HG03025 (cell line): ENCODE results near the gene VAPB.

Experiments
- ATAC-seq: cut with Tn5 transposase; IDR thresholded peaks from one replicate; pipeline ENCODE4 v1.9.1; 2021; ENCODE audit warnings: mild to moderate bottlenecking, moderate library complexity; ENCODE audit not compliant: unreplicated experiment, low FRiP score

Gene VAPB

GRCh38 chr20:58475466-58475865 lies 86.4 kb downstream of the VAPB start:
- no peak for ATAC-seq

DNA sequence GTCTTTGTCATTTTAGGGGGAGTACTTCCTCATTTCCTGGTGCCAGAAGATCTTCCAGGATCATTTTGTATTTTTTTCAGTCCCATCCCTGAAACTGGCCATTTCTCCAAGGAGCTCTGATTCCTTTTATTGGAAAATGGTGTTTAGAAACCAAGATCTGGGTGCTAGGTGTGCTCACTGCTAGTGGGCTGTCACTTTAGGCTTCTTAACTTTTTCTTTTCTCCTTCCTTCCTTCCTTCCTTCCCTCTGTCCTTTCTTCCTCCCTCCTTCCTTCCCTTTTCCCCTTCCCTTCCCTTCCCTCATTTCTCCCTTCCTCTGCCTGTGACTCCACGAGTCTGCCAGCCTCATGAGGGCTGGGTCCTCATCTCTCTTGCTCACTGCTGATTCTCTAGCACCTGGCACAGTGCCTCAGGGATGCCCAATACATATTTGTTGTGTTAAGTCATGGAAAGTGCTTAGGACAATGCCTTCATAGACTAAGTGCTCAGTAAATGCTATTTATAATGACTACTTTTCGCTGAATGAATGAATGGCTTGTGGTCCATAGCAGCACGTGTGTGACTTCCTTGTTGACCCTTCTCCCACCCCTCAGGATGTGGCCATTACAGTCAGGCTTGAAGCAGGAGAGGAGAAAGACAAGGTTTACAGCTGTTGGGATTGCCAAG lies 89.2 kb downstream of the VAPB start:
- no peak for ATAC-seq

- ATAC-seq = no peak
Measured at GRCh38 chr20:58479726-58480440, 90.9 kb downstream of the VAPB start.

DNA sequence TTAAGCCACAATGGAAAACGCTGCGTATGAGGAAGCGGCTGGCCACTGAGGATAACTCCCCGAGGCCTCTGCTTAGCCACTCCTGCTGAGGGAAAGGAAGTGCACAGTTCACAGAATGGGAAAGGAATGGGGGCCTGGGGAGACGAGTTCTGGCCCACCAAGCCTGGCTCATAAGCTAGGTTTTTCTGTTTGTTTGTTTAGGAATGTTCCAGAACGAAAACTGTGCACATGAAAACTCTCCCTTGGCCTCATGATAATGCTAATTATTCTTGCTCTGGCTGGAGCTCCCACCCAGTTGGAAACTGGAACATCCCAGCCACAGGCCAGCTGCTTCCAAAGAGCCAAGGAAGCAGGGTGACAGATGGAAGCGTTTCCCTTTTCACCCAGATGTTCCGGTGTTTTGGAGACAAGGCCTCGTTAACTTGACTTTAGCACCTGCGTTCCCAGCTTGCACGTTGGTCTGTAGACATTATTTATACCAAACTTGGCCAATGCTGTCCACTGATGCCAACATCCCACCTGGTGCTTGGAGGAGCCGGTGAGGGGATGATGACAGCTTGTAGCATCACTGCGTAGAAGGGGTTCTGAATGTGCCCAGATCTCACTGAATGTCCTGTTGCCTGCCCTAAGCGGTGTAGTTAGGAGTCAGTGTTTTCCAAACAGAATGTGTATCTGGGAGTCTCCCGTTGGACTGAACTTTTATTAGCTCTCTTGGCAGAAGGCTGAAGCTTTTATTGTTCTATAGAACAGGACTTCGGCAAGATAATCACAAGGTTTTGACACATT lies 91.7 kb downstream of the VAPB start:
- no peak for ATAC-seq

- ATAC-seq = no peak
Measured at GRCh38 chr20:58481481-58482021, 92.5 kb downstream of the VAPB start.

- ATAC-seq = no peak
Measured at GRCh38 chr20:58482416-58482815, 93.4 kb downstream of the VAPB start.

GRCh38 chr20:58483051-58483450 lies 94.0 kb downstream of the VAPB start:
- no peak for ATAC-seq

- ATAC-seq = no peak
Measured at GRCh38 chr20:58483470-58483869, 94.4 kb downstream of the VAPB start.

- ATAC-seq = no peak
Measured at GRCh38 chr20:58485393-58485792, 96.4 kb downstream of the VAPB start.

DNA sequence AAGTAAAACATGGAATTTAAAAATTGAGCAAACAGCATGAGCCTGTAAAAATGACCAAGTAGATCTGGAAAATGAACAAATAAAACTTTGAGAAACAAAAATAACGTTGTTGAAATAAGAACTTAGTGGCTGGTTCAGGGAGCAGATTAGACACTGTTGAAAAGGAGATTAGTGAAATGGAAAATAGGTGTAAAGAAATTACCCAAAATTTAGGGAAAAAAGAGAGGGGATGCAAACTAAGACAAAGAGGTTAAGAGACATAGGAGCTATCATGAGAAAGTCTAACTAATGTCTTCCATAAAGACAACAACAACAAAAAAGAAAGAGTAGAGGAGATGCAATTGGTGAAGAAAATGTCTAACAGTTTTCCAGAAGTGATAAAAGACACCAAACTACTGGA lies 97.2 kb downstream of the VAPB start:
- no peak for ATAC-seq

DNA sequence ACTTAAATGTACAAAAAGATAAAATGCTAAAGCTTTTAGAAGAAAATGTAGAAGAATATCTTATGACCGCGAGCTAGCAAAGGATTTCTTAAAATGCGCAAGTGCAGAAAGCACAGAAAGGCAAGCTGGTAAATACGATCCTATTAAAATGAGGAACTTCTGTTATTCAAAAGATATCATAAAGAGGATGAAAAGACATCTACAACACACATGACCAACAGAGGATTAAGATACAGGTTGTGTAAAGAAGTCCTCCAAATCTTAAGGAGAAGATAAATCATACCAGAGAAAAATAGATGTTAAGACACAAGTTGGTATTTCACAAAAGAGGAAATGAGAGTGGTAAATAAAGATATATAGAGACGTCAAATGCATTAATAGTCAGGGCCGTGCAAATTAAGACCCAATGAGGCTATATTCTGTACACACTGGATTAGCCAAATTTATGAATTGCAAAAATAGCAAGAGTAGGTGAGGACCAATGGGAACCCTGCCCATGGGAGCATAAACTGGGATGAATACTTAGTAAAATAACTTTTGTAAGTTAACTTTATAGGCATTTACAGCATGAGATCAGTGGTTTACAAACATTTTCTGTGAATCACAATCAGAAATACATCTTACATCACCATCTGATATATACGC lies 103.2 kb downstream of the VAPB start:
- ATAC-seq = no peak

GRCh38 chr20:58492795-58493524 lies 103.9 kb downstream of the VAPB start:
- ATAC-seq = no peak

GRCh38 chr20:58494923-58495622 lies 106.0 kb downstream of the VAPB start:
- ATAC-seq = no peak

- no peak for ATAC-seq
Measured at GRCh38 chr20:58495623-58496428, 106.8 kb downstream of the VAPB start.

- no peak for ATAC-seq
Measured at GRCh38 chr20:58496429-58496769, 107.4 kb downstream of the VAPB start.

GRCh38 chr20:58497076-58497641 lies 108.1 kb downstream of the VAPB start:
- ATAC-seq = no peak

- no peak for ATAC-seq
Measured at GRCh38 chr20:58497724-58498469, 108.9 kb downstream of the VAPB start.
